Vagina (tissue), 2 donors: ENCODE results near the gene LRRN4CL. TPM values are rescaled to one million over a fixed set of nuclear protein-coding genes. Genes with fewer than 3 reads are reported as not detected.

ENCODE experiments used
- DNase-seq, 2 donors: peaks; one replicate each; pipeline ENCODE4 v3.0.0-alpha.2; 2017; ENCODE audit errors: extremely low spot score in 2 of 2
- H3K27ac ChIP-seq: fragments of 200-600 bp; sonication (generic); one replicate; pipeline ENCODE4 v1.5.1; 2019
- H3K27me3 ChIP-seq: fragments of 200-600 bp; sonication (generic); one replicate; pipeline ENCODE4 v1.5.1; 2019
- H3K36me3 ChIP-seq, 2 donors: fragments of 200-600 bp; sonication (generic); one replicate each; pipeline ENCODE4 v1.5.1; 2017 to 2019
- H3K4me1 ChIP-seq: fragments of 200-600 bp; sonication (generic); one replicate; pipeline ENCODE4 v1.5.1; 2019
- H3K4me3 ChIP-seq, 2 donors: fragments of 200-600 bp; sonication (generic); 1 replicate in 1 of 2; 2 replicates in 1 of 2; pipeline ENCODE4 v1.5.1; 2016 to 2019
- H3K9me3 ChIP-seq: fragments of 200-600 bp; sonication (generic); one replicate; pipeline ENCODE4 v1.5.1; 2019
- POLR2A ChIP-seq, 2 donors: fragments of 450-650 bp; IDR thresholded peaks; one replicate each; pipeline ENCODE4 v1.6.1; 2017; ENCODE audit warnings: antibody characterized with exemption in 2 of 2, mild to moderate bottlenecking in 2 of 2, moderate library complexity in 2 of 2
- POLR2AphosphoS5 ChIP-seq, 2 donors: sonication (generic); formaldehyde crosslinking; IDR thresholded peaks; one replicate each; pipeline ENCODE4 v1.9.0; 2017; ENCODE audit warnings: antibody characterized with exemption in 2 of 2, mild to moderate bottlenecking in 2 of 2, low read depth in 1 of 2; ENCODE audit not compliant: insufficient read depth in 1 of 2
- intact Hi-C: fragments of 100-400 bp; cut with DNase I; formaldehyde crosslinking; loops from one replicate; pipeline ENCODE4 v1.15.1; 2023
- total RNA-seq: library from RNA; depleted of rRNA; stranded (reverse); fragments of >200 nt; gene quantifications from one replicate; pipeline ENCODE4 v1.2.3, GENCODE V29; 2016
- TF ChIP-seq, protein P1 (sequence below), 3 experiments: fragments of 450-650 bp in 2 of 3; fragments of 200-600 bp in 1 of 3; sonication (generic) in 1 of 3; IDR thresholded peaks; one replicate each; pipeline ENCODE4 v1.5.1; 2017 to 2019; ENCODE audit warnings: antibody characterized with exemption in 3 of 3, mild to moderate bottlenecking in 2 of 3, moderate library complexity in 2 of 3

LRRN4CL gene
- total RNA-seq, 1 donor from 2014 or later: 45.2 TPM

DNA sequence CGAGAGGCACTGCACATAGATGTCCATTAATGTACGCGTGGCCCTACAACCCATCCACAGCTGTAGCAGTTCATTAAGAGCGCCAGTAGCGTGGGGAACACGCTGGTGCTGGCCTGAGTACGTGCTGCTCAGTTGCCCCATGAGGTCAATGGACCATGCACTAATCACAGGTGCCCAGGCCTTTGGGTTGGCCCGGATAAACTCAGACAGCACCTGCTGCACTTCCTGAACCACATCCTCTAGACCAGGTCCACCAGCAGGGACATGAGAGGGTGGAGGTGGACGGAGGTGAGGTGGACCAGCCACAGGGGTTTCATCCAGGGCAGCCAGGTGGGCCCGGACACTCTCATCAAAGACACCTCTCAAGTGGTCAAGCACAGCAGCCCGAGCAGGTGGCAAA is 39.8 kb downstream of the LRRN4CL start:
- TF ChIP-seq, protein P1, sequence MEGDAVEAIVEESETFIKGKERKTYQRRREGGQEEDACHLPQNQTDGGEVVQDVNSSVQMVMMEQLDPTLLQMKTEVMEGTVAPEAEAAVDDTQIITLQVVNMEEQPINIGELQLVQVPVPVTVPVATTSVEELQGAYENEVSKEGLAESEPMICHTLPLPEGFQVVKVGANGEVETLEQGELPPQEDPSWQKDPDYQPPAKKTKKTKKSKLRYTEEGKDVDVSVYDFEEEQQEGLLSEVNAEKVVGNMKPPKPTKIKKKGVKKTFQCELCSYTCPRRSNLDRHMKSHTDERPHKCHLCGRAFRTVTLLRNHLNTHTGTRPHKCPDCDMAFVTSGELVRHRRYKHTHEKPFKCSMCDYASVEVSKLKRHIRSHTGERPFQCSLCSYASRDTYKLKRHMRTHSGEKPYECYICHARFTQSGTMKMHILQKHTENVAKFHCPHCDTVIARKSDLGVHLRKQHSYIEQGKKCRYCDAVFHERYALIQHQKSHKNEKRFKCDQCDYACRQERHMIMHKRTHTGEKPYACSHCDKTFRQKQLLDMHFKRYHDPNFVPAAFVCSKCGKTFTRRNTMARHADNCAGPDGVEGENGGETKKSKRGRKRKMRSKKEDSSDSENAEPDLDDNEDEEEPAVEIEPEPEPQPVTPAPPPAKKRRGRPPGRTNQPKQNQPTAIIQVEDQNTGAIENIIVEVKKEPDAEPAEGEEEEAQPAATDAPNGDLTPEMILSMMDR (IDR thresholded peaks at IDR 0.05): no peak
- no peak for TF ChIP-seq POLR2A (IDR thresholded peaks at IDR 0.05)
- no peak for TF ChIP-seq POLR2AphosphoS5 (IDR thresholded peaks at IDR 0.05; ENCODE audit: insufficient read depth in 1 of 2, low read depth in 1 of 2)
- Histone ChIP-seq H3K9me3 (no peaks in the 10 kb centered on the region), H3K4me1 (peaks cover 40% of the 10 kb centered on the region), H3K36me3 (peaks cover 0 to 17% of the 10 kb centered on the region in 2 donors), H3K27me3 (no peaks in the 10 kb centered on the region), H3K4me3 (no peak overlapping the region), H3K27ac (no peak overlapping the region)
- no peak for DNase-seq
- intact Hi-C loops: no loop called here

DNA sequence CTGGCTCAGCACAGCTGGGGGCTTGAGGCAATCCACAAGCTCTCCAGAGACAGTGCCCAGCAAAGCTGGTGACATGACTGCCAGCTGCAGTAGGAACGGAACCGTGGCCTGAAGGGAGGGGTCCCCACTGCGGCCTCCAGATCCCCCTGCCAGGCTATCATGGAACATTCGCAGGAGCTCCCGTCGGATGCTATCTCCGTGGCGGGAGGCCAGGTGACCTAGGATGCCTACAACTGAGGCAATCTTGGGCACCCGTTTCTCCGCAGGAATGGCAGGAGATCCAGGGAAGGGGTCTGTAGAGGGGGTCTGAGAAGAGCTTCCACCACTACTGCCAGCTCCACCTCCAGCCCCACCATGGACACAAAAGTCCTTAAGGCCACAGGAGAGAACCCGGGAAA is 40.4 kb downstream of the LRRN4CL start:
- Histone ChIP-seq H3K9me3 (no peaks in the 10 kb centered on the region), H3K36me3 (peaks cover 0 to 22% of the 10 kb centered on the region in 2 donors), H3K4me3 (no peak overlapping the region), H3K4me1 (peaks cover 43% of the 10 kb centered on the region), H3K27ac (no peak overlapping the region), H3K27me3 (no peaks in the 10 kb centered on the region)
- intact Hi-C loops: no loop called here
- DNase-seq: no peak
- TF ChIP-seq, protein P1 (IDR thresholded peaks at IDR 0.05): no peak

DNA sequence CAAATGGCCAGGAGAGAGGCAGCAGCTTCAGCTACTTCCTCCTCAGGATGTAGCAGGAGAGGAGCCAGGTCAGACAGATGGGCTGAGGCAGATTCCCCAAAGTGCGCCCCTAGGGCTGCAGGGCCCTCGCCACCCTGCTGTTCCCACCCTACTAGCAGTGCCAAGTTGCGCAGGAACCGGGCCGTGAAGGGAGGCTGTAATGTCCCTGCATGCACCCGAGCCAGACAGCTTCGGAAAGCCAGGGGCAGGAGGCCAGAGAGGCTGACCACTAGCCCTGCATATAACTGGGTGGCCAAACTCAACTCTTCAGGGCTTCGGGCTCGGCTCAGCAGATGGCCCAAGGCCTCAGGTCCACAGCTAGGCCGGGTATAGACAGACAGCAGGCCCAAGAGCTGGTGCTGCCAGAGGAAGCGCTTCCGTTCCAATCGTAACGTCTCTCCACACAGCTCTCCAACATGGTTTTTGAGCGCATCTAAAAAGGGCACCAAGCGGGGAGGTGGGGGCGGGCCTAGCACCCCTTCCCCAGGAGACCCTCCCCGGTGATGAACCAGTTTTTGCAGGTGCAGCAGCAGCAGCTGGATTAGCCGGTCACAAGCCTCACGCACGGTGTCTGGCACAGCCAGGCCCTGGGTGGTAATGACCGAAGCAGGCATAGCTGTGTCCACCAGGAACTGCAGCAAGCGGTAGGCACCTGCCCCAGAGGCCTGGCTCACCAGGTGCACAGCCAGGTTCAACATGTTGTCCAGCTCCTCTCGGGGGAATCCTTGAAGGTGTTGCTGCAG is 41.0 kb downstream of the LRRN4CL start:
- no peak overlapping the region for H3K27ac ChIP-seq

DNA sequence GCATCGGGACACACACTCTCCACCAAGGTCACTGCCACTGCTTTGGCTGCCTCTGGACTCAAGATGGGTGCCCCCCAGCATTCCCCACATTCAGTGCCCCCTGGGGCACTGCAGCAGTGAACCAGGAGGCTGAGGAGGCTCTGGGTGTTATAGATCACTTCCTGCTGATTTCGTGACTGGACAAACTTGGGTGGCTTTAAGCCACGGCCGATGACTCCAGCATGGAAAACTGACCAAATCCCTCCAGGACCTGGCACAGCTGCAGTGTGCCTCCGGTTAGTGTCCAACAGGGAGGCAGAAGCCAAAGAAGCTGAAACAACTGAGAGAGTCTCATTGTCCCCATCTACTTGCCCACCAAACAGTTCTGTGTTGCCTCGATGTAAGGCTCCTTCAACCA is 41.7 kb downstream of the LRRN4CL start:
- H3K9me3 ChIP-seq: no peaks in the 10 kb centered on the region
- no peak for TF ChIP-seq POLR2A (IDR thresholded peaks at IDR 0.05)
- no peak for TF ChIP-seq POLR2AphosphoS5 (IDR thresholded peaks at IDR 0.05; ENCODE audit: insufficient read depth in 1 of 2, low read depth in 1 of 2)
- TF ChIP-seq, protein P1 (IDR thresholded peaks at IDR 0.05): no peak
- no peak for DNase-seq
- no peaks in the 10 kb centered on the region for H3K27me3 ChIP-seq
- intact Hi-C loops: no loop called here
- H3K27ac ChIP-seq: no peak overlapping the region
- no peak overlapping the region for H3K4me3 ChIP-seq
- peaks cover 41% of the 10 kb centered on the region for H3K4me1 ChIP-seq
- H3K36me3 ChIP-seq: peaks cover 0 to 34% of the 10 kb centered on the region in 2 donors

More for the DNA sequence above, 41.0 kb downstream of the LRRN4CL start:
- no peak overlapping the region for H3K4me3 ChIP-seq
- peaks cover 43% of the 10 kb centered on the region for H3K4me1 ChIP-seq
- intact Hi-C loops: no loop called here
- peaks cover 0 to 28% of the 10 kb centered on the region in 2 donors for H3K36me3 ChIP-seq
- H3K27me3 ChIP-seq: no peaks in the 10 kb centered on the region
- H3K9me3 ChIP-seq: no peaks in the 10 kb centered on the region
- TF ChIP-seq POLR2A (IDR thresholded peaks at IDR 0.05) (no peak), POLR2AphosphoS5 (IDR thresholded peaks at IDR 0.05; ENCODE audit: insufficient read depth in 1 of 2, low read depth in 1 of 2) (no peak)
- TF ChIP-seq, protein P1 (IDR thresholded peaks at IDR 0.05): no peak
- no peak for DNase-seq
